ENCODE results near the gene HSPA14.

DNA sequence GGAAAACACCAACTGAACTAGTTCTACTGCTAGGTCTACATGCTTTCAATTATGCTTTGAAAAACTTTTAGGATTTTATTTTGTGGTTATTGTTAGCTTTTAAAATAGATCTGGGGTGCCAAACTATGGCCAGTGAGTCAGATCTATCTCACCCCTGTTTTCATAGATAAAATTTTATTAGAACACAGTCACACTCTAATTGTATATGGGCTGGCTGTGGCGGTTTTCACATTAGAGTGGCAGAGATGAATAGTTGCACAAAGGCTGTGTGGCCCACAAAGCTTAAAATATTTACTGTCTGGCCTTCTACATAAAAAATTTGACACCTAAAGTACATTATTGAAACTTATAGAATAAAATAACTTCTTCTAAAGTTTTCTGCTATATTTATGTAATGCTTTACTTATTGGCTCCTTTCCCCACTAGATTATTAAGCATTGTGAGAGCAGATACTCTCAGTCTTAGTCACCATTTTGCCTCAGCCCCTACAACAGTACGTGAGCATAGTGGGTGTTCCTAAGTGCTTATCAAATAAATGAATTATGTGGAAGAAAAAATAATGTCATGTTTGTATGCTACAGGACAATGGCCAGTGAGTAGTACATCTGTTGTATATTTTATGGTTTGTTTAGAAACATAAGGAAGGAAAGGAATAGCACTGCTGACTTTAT lies 35.1 kb downstream of the HSPA14 start:
- no peak for TF ChIP-seq CTCF (IDR thresholded peaks at IDR 0.05)
- TF ChIP-seq POLR2A (IDR thresholded peaks at IDR 0.05) = no peak
